Gastroesophageal sphincter (tissue), 4 donors: ENCODE data around the gene LAP3. TPM values are rescaled to one million over a fixed set of nuclear protein-coding genes. Genes with fewer than 3 reads are reported as not detected.
A peak's percentile ranks its signal among the peaks of the same experiment; 100 is the strongest.

Experiments used
- ATAC-seq: fragments of 150-250 bp; one replicate; pipeline ENCODE4 v1.9.1; 2016; ENCODE audit warnings: mild to moderate bottlenecking, moderate library complexity
- H3K27ac ChIP-seq, 4 donors: fragments of 200-600 bp; sonication (generic) in 3 of 4; 1 replicate in 3 of 4; 2 replicates in 1 of 4; pipeline ENCODE4 v1.5.1; 2016 to 2019
- H3K27me3 ChIP-seq: fragments of 200-600 bp; sonication (generic); one replicate; pipeline ENCODE4 v1.5.1; 2019
- H3K36me3 ChIP-seq, 2 donors: fragments of 200-600 bp; sonication (generic); one replicate each; pipeline ENCODE4 v1.5.1; 2019; ENCODE audit warnings: control low read depth in 1 of 2
- H3K4me1 ChIP-seq, 3 donors: fragments of 200-600 bp; sonication (generic); 1 replicate in 2 of 3; 2 replicates in 1 of 3; pipeline ENCODE4 v1.5.1; 2016 to 2019; ENCODE audit warnings: control low read depth in 2 of 3
- H3K4me3 ChIP-seq, 2 donors: fragments of 200-600 bp; sonication (generic); one replicate each; pipeline ENCODE4 v1.5.1; 2019; ENCODE audit warnings: mild to moderate bottlenecking in 1 of 2, moderate library complexity in 1 of 2
- H3K9me3 ChIP-seq, 3 donors: fragments of 200-600 bp; sonication (generic); one replicate each; pipeline ENCODE4 v1.5.1; 2017 to 2019; ENCODE audit warnings: control low read depth in 2 of 3
- EP300 ChIP-seq: sonication (generic); formaldehyde crosslinking; IDR thresholded peaks from one replicate; pipeline ENCODE4 v1.6.1; 2017; ENCODE audit warnings: antibody characterized with exemption, mild to moderate bottlenecking
- POLR2A ChIP-seq, 2 donors: fragments of 450-650 bp; IDR thresholded peaks; one replicate each; pipeline ENCODE4 v1.6.1; 2017; ENCODE audit warnings: antibody characterized with exemption in 2 of 2, mild to moderate bottlenecking in 2 of 2, moderate library complexity in 1 of 2
- POLR2AphosphoS5 ChIP-seq: sonication (generic); formaldehyde crosslinking; IDR thresholded peaks from one replicate; pipeline ENCODE4 v1.6.1; 2017; ENCODE audit warnings: antibody characterized with exemption
- WGBS, 2 donors: methylation state at CpG; one replicate each; pipeline ENCODE4 v1.1.5; 2018; ENCODE audit warnings: low coverage in 1 of 2; 5-methylcytosine and 5-hydroxymethylcytosine counted together
- total RNA-seq, 4 donors: library from RNA; depleted of rRNA; stranded (reverse); fragments of >200 nt; gene quantifications; one replicate each; pipeline ENCODE4 v1.1.0, GENCODE V29; 2016
- TF ChIP-seq, protein P1 (sequence below), 4 experiments: fragments of 200-600 bp in 2 of 4; fragments of 450-650 bp in 2 of 4; sonication (generic) in 1 of 4; IDR thresholded peaks; one replicate each; pipeline ENCODE4 v1.5.1; 2017 to 2019; ENCODE audit warnings: antibody characterized with exemption in 4 of 4, mild to moderate bottlenecking in 2 of 4, moderate library complexity in 2 of 4

LAP3 gene
- total RNA-seq, 4 donors from 2014 or later: 40.8 to 94.2 (median 80.1) TPM

GRCh38 chr4:17636341-17636695, 59.3 kb downstream of the LAP3 start:
- no peak for ATAC-seq
- WGBS, 2 donors: 82 to 96% methylated on average over 3 to 5 of the region's 17 CpGs
- no peaks in the 10 kb centered on the region for H3K27me3 ChIP-seq
- H3K4me1 ChIP-seq: peaks cover 0 to 6% (median 0%) of the 10 kb centered on the region in 3 donors
- H3K4me3 ChIP-seq: no peak overlapping the region
- H3K9me3 ChIP-seq: no peaks in the 10 kb centered on the region
- TF ChIP-seq, protein P1, sequence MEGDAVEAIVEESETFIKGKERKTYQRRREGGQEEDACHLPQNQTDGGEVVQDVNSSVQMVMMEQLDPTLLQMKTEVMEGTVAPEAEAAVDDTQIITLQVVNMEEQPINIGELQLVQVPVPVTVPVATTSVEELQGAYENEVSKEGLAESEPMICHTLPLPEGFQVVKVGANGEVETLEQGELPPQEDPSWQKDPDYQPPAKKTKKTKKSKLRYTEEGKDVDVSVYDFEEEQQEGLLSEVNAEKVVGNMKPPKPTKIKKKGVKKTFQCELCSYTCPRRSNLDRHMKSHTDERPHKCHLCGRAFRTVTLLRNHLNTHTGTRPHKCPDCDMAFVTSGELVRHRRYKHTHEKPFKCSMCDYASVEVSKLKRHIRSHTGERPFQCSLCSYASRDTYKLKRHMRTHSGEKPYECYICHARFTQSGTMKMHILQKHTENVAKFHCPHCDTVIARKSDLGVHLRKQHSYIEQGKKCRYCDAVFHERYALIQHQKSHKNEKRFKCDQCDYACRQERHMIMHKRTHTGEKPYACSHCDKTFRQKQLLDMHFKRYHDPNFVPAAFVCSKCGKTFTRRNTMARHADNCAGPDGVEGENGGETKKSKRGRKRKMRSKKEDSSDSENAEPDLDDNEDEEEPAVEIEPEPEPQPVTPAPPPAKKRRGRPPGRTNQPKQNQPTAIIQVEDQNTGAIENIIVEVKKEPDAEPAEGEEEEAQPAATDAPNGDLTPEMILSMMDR (IDR thresholded peaks at IDR 0.05): no peak
- TF ChIP-seq EP300 (no peak), POLR2A (IDR thresholded peaks at IDR 0.05) (no peak), POLR2AphosphoS5 (no peak)
- peaks cover 0 to 41% of the 10 kb centered on the region in 2 donors for H3K36me3 ChIP-seq
- no peak overlapping the region for H3K27ac ChIP-seq

- Histone ChIP-seq H3K9me3 (no peaks in the 10 kb centered on the region), H3K36me3 (peaks cover 0 to 35% of the 10 kb centered on the region in 2 donors), H3K4me3 (no peak overlapping the region), H3K27me3 (peaks cover 2% of the 10 kb centered on the region), H3K4me1 (peaks cover 0 to 9% (median 0%) of the 10 kb centered on the region in 3 donors), H3K27ac (no peak overlapping the region)
- 24 to 80% methylated on average over 1 to 12 of the region's 32 CpGs for WGBS, 2 donors
- TF ChIP-seq, protein P1 (IDR thresholded peaks at IDR 0.05): peak in 3 of 4 experiments; percentile 72 to 94 (median 78)
- TF ChIP-seq POLR2AphosphoS5: no peak
- peak; percentile 74 for ATAC-seq
These were observed 60.0 kb downstream of the LAP3 start for GRCh38 chr4:17636696-17637622.

DNA sequence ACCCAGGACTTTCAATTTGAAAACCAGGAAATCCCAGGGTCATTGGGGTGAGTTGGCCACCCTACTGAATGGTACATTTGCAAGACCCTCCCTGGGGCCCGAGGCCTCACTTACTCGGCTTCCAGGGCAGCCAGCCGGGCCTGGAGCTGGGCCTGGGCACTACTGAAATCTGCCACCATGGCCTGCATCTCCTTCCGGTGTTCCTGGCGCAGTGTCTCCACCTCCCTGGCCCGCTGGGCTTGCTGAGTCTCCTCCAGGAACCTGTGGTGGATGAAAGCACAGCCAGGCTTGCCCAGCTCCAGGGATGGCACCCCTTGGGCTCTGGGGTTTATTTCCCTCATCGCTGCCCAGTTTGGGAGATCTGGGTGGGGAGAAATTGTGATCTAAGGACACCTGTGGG, 62.1 kb downstream of the LAP3 start:
- Histone ChIP-seq H3K27ac (no peak overlapping the region), H3K4me1 (peaks cover 0 to 13% (median 0%) of the 10 kb centered on the region in 3 donors), H3K4me3 (no peak overlapping the region), H3K27me3 (peaks cover 22% of the 10 kb centered on the region), H3K9me3 (no peaks in the 10 kb centered on the region), H3K36me3 (peaks cover 0 to 19% of the 10 kb centered on the region in 2 donors)
- no peak for TF ChIP-seq POLR2AphosphoS5
- TF ChIP-seq, protein P1 (IDR thresholded peaks at IDR 0.05): no peak
- no peak for ATAC-seq
- no CpG with 5 or more reads among the region's 7 CpGs for WGBS, 2 donors

DNA sequence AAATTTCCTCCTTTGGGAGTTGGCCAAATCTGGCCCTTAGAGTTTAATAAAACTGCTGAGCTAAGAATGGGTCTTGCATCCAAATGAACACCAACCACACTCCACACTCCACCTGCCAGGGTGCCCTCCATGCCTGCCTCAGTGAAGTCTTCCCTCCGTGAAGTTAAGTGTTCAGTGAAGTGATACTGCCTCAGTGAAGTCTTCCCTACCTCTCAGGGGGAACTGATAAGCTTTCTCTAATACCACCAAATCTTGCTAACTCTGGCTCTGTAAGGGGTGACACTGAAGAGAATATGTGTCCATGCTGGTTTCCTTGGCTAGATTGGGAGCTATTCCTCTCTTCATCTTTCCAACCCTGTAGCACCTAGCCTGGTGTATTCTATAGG, 65.4 kb downstream of the LAP3 start:
- no peak for TF ChIP-seq POLR2AphosphoS5
- no peak for TF ChIP-seq POLR2A (IDR thresholded peaks at IDR 0.05)
- TF ChIP-seq EP300: no peak
- TF ChIP-seq, protein P1 (IDR thresholded peaks at IDR 0.05): no peak
- peaks cover 22% of the 10 kb centered on the region for H3K27me3 ChIP-seq
- no peak overlapping the region for H3K27ac ChIP-seq
- ATAC-seq: no peak
- H3K4me1 ChIP-seq: peaks cover 0 to 7% (median 0%) of the 10 kb centered on the region in 3 donors
- peaks cover 0 to 7% of the 10 kb centered on the region in 2 donors for H3K36me3 ChIP-seq
- no peak overlapping the region for H3K4me3 ChIP-seq
- WGBS, 2 donors: 80 to 100% methylated on average over 1 of the region's 1 CpG
- H3K9me3 ChIP-seq: no peaks in the 10 kb centered on the region

DNA sequence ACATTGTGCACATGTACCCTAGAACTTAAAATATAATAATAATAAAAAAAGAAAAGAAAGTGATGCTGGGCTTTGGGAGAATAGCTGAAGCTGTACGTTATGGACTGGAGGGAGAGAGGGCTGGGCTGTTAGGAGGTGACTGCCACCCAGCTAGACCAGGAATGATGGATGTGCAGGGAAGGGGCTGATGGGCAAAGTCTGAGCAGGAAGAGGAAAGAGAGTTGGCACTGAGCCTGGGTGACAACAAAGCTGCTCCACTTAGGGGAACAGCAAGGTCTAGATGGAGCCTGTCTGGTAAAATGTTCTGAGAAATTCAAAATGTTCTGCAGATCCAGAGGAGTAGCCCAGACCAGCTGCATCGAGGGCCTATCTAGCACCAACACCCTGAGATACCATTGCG, 69.7 kb downstream of the LAP3 start:
- Histone ChIP-seq H3K36me3 (peaks cover 0 to 7% of the 10 kb centered on the region in 2 donors), H3K27me3 (peaks cover 22% of the 10 kb centered on the region), H3K9me3 (no peaks in the 10 kb centered on the region), H3K4me3 (no peak overlapping the region), H3K27ac (no peak overlapping the region), H3K4me1 (peaks cover 0 to 6% (median 0%) of the 10 kb centered on the region in 3 donors)
- 25 to 74% methylated on average over 2 to 3 of the region's 3 CpGs for WGBS, 2 donors
- no peak for ATAC-seq
- no peak for TF ChIP-seq POLR2AphosphoS5
- TF ChIP-seq, protein P1 (IDR thresholded peaks at IDR 0.05): no peak
- no peak for TF ChIP-seq POLR2A (IDR thresholded peaks at IDR 0.05)
- TF ChIP-seq EP300: no peak
